Prostate gland (tissue), 2 donors: ENCODE data around the gene CAMKK1.

Experiments used
- CTCF ChIP-seq, 4 experiments: fragments of 200-600 bp in 2 of 4; fragments of 450-650 bp in 2 of 4; sonication (generic) in 2 of 4; IDR thresholded peaks; 1 replicate in 3 of 4; 2 replicates in 1 of 4; pipeline ENCODE4 v1.5.1; 2016 to 2019; ENCODE audit warnings: antibody characterized with exemption in 4 of 4, mild to moderate bottlenecking in 2 of 4, moderate library complexity in 2 of 4
- POLR2AphosphoS5 ChIP-seq: sonication (generic); formaldehyde crosslinking; IDR thresholded peaks from one replicate; pipeline ENCODE4 v1.6.1; 2017; ENCODE audit warnings: antibody characterized with exemption

- no peak for TF ChIP-seq CTCF (IDR thresholded peaks at IDR 0.05)
- no peak for TF ChIP-seq POLR2AphosphoS5
Measured at GRCh38 chr17:3860939-3861700, 31.7 kb downstream of the CAMKK1 start.
